ENCODE data around the gene ICAM5.
A peak's percentile ranks its signal among the peaks of the same experiment; 100 is the strongest.
"Not testable (repeated sequence)": the region's sequence is repeated elsewhere in the genome, so short reads cannot be mapped to it uniquely, and the experiment has no call there.

The ICAM5 gene

DNA sequence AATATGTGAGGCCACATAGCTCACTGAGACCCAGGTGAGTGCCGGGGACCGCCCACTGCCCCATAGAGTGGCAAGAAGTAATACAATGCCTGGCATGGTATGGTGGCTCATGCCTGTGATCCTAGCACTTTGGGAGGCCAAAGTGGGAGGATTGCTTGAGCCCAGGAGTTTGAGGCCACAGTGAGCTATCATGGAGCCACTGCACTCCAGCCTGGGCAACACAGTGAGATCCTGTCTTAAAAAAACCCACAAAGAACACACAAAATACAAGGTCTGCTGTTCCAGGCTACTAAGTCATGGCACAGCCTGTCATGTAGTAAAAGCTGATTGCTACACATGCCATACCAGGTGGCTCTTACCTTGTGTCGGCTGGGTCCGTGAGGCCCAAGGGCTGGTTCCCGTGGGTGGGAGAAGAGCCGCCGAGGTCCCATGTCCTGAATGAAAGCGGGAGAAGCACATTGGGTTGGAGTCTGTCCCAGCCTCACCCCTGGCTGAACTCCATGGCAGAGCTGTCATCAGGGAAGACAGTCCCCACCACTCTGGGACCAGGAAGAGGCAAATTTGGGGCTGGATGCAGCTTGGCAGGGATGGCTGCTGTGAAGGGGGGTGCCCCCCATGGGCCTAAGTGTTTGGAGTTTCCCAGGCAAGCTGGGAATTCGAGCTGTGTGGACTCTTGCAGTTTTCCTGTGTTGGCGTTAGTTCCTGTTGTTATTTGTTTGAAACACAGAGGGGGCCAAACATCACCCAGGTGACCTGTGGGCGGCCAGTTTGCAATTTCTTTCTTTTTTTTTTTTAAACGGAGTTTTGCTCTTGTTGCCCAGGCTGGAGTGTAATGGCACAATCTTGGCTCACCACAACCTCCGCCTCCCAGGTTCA is 29.3 kb downstream of the ICAM5 start:
- DNase-seq (ENCODE audit: low spot score) = no peak

DNA sequence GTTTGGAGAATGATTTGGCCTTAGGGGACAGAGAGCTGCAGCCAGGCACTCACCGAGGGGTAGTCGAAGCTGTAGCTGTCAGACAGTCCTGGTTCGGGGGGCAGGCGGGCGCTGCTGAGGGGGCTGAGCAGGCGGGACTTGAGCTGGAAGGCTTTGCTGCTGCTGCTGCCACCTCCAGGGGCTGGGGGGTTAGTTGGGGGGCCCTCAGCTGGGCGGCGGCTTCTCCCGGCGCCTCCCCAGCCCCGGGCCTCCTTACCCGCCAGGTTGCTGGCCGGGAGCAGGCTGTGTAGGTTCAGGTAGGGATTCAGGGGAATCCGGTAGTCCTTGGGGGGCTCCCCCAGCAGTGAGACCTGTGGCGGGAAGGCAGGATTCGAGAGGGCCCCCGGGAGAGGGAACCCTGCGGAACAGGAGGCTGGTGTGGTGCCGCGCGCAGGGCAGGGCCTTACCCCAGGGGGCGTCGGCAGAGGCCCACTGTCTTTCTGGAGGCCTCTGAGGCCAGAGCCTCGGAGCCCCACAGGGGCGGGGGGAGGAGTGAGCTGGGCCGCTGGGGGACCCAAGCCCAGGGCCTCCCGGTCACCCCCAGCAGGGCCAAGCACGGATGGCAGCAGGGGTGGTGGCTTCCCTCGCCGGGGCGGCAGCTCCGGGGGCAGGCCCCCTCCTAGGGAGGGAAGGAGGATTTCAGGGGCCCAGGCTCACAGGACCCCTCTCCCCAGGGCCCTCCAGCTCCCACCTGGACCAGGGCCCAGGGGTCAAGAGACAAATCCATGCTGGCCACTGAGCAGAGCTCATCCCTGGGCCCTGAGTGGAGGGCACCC is 31.1 kb downstream of the ICAM5 start:
- no peak for DNase-seq (ENCODE audit: low spot score)

DNA sequence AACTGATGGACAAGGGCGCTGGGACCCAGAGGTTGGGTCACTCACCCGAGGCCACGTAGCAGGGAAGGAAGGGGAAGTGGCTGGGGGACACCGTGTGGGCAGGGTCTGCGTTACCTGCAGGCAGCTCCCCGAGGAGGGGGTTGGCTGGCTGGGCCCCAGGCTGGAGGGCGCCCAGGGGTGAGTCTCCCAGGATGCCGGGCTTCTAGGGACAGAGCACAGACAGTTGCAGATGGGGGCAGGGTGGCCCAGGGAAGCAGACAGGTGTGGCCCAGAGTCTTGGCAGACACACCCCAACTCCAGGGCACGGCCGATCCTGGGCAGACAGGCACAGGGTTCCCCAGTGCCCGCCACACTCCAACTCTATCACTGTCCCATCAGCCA is 31.7 kb downstream of the ICAM5 start:
- no peak for DNase-seq (ENCODE audit: low spot score)

DNA sequence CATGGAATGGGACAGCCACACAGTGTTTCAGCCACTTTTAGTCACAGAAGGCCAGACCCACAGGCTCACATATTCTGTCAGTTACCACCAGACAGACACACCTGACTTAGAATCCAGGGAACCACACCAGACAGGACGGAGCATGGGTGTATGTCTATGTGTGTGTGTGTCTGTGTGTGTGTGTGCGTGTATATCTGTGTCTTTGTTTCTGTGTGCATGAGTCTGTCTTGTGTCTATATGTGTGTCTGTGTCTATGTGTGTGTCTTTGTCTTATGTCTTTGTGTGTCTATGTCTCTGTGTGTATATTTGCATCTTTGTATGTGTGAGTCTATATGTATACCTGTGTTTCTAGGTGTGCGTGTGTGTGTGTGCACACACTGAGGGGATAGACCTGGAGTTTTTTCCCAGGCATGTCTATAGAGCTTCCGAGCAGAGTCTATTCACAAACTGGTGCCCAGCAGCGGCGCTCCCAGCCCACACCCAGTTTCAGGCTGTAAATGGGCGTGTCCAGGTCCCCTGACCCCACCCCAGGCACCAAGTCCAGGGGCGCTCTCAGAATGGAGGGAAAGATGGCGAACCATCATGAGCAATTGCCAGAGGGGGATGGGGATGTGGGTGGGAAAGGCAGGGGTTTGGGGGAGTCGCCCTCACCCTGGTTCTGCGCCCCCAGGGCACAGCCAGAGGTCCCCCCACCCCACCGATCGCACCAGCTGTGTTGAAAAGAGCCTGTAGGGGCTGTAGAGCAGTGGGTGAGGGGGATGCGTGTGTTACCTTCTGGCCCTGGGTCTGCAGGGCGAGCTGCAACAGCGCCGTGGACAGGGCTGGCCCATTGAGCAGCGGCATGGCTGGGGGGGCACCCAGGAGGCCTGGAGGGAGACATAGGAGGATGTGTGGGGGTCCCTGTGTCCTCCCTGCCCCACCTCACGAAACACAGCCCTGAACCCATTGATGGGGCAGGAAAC is 32.4 kb downstream of the ICAM5 start:
- no peak for DNase-seq (ENCODE audit: low spot score)

DNA sequence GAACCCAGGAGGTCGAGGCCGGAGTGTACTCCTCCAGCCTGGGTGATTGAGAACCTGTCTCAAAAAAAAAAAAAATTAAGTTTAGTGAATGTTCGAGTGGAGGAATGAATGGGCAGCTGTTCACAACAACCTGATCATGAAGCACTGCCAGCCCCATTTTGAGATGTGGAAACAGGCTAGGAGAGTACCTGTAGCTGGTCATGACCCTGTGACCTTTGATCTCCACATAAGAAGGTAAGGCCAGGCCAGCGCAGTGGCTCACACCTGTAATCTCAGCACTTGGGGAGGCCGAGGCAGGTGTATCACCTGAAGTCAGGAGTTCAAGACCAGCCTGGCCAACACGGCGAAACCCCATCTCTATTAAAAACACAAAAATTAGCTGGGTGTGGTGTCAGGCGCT is 36.0 kb downstream of the ICAM5 start:
- DNase-seq (ENCODE audit: low spot score) = no peak

DNA sequence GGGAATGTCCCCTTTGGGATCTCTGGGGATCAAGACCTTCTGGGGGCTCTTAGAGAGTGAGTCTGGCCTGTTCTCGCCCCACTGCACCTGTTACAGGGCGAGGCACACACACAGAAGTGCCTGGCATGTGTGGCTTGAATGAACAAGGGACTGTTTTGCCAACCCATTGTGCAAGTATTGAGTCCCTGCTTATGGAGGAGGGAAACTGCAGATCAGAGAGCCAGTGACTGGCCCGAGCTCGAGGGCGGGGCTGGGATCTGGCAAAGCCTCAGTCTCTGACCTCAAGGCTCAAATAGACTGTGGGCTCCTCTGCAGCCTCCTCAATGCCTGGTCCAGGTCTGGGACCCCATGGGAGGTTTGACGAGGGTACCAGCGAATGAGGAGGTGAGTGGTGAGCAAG is 38.0 kb downstream of the ICAM5 start:
- DNase-seq (ENCODE audit: low spot score) = no peak

DNA sequence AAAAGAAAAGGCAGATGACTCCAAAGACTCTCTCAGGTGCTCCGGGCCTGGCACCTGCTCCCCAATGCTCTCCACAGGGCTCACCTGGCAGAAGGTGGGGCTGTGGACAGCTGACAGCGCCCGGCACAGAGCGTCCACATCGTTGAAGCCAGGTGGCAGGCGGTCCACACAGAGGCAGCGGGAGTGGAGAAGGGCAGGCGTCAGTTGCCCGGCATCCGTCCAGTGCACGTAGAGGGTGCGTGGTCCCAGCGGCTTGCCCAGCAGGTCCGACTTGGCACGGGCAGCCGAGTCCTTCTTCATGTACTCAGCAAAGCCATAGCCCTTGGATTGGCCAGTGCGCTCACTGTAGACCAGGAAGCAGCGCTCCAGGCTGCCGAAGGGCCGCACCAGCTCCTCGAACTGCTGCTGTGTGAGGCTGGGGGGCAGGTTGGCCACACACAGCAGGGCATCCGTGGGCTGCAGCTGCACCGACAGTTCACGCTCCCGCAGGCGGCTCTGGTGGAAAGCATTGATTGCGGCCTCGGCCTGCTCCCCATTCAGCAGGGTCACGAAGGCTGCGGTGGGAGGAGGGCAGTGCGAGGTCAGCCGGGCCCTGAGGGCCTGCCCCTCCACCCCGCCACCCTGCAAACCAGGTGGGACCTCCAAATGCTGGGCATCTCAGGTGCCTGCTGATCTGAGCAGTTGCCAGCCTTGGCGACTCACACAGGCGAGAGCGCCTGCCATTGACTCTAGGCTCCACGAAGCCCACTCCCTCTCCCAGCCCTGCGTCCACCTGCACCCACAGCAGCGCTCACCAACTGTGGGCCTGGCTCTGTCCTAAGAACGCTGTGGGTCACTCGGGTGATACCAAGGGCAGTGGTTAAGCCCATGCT is 39.0 kb downstream of the ICAM5 start:
- no peak for DNase-seq (ENCODE audit: low spot score)

DNA sequence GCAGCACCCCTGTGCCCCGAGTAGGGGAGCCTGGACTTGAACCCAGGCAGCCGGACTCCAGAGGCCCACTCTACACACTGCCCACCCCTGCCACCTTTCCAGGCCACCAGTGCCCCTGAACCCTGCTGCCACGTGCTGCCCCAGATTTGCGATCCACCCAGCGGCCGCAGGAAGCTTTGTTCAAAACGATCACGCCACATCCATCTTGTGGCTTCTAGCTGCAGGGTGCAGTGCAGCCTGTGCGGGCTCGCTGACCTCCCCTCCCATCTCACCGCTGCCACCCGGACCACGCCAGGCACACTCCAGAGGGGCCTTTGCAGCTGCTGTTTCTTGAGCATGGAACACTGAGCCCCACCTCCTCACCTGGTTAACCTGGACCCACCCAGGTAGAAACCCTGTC is 39.8 kb downstream of the ICAM5 start:
- DNase-seq (ENCODE audit: low spot score) = no peak

DNA sequence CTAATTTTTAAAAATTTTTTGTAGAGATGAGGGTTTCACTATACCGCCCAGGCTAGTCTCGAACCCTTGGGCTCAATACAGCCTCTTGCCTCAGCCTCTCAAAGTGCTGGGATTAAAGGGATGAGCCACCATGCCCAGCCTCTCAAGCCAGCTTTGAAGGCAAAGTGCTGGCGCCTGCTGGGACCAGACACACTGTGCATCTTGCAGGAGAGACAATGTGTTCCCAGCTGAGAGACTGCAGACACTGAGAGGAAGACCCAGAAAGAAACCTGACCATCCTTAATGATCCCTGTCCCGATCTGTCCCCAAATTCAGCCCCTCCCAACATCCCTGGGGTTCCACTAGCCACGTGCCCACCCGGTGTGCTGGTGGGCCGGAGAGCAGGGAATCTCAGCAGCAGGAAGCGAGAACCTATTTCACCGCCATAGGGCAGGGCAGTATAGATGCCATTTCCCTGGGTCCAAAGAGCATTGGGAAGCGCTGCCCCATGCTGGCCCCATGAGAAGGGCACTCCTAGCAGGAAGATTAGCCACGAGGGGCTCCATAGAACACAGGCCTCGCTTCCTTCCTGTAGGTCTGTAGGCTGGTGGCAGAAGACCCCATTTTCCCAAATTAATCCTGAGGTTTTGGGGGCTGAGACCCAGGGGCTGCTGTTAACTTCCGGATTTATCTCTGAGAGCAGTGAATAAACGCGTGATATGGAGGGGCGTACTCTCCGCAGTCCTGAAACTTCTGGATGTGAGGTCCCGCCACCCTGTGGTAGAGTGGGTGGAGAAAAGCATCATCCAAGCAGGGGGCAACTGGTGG is 42.6 kb downstream of the ICAM5 start:
- no peak for DNase-seq (ENCODE audit: low spot score)

DNA sequence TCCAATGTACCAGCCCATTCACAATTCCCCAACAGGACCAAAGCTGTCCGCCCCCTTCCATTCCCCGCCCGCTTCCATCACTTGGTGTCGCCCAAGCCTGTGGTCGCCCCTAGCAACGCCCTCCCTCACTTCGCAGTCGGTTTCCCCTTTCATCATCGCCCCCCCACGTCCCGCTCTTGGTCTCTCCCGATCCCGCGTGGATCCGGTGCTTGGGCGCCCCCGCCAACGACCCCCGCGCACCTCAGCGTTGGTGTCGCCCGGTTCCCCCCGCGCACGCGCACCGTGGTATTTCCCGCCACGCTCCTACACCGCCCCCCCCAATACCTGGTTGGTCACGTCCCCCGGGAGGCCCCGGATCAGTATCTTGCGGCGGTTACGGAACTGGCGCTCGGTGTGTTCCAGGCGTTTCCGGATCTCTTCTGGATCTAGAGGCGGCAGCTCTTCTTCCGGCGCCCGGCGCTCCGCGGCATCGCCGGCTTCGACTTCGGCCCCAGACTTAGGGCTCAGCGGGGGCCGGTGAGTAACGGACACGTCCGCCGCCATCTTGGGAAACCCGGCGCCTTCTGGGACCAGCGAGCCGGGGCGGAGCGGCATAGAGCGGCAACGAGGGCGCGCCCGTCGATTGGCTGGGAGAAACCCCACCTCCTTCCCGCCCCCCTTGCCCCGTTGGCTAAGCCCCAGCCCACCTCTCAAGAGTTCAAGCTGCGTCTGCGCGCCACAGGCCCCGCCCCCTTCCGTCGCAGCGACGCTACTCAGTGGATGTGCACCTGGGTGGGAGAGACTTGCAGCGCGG is 43.4 kb downstream of the ICAM5 start, which contains the start of gene RAVER1:
Gene RAVER1 (minus strand): TSS at position 565 of the 793 bp plus-strand sequence. CDS start 22 bp downstream, at position 543.
- peak; percentile 99 for DNase-seq (ENCODE audit: low spot score)

DNA sequence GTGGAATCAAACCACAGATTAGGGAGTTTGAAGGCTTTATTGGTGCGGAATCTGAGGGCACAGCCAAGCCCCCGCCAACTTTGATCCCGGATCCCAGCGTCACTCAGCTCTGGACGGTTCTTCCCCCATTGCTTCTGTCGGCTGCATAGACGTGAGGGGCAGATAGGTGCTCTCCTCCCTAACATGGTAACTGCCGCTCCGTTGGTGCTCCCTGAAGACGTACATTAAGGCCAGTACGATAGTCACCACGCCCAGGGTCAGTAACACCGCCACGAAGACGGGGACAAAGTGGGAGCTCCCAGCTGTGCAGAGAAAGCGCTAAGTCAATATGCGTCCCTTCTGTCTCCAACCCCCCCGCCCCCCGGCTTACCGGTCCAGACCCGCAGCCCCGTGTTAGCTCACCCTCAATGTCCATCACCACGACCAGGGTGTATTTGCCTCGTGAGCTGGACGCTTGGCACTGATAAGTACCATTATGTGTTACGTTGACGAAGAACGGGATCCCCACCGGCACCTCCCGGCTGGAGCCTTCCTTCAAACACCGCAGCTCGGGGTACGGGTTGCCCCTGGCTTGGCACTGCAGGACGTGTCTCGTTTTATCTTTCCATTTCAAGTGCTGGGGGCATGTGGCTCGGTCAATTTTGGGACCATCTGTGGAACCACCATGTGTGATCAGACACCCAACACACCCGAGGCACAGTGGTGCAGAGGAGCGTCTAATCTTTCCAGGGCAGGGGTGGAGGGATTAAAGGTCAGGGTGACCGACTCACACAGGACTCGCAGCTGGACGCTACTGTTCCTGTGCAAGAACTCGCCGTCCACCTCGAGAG is 44.2 kb downstream of the ICAM5 start:
- no peak for DNase-seq (ENCODE audit: low spot score)

DNA sequence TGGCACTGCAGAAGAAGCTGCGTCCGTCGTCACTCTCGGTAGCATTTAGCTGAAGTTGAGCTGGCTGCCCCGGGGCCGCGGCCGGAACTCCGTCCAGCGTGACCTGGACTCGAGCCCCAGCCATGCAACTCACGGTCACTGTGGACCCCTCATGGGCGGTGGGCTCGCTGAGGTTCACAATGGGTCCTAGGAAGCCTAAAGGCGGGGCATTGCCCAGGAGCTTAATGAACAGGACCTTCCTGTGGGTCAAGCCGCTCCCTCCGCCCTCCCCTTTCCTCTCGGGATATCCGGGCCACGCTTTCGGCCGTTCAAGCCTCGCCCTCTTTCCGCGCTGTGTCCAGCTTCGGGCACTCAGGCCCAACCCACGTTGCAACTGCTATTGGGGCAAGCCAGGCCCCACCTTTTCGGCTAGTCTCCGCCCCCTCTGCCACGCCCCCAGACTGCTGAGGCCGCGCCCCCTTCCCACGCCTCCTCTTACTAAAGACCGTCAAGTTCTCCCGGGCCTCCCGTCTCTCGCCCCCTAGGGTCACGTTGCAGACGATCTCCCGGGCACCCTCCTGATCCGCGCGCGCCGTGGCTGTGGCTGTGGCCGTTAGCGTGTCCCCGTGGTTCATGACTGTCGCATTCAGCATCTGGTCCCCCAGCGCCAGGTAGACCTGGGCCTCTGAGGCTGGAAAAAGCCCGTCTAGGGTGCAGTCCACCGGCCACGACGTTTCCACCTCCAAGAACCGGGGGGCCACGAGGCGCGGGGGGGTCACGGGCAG is 45.0 kb downstream of the ICAM5 start:
- DNase-seq (ENCODE audit: low spot score) = peak; percentile 94

DNA sequence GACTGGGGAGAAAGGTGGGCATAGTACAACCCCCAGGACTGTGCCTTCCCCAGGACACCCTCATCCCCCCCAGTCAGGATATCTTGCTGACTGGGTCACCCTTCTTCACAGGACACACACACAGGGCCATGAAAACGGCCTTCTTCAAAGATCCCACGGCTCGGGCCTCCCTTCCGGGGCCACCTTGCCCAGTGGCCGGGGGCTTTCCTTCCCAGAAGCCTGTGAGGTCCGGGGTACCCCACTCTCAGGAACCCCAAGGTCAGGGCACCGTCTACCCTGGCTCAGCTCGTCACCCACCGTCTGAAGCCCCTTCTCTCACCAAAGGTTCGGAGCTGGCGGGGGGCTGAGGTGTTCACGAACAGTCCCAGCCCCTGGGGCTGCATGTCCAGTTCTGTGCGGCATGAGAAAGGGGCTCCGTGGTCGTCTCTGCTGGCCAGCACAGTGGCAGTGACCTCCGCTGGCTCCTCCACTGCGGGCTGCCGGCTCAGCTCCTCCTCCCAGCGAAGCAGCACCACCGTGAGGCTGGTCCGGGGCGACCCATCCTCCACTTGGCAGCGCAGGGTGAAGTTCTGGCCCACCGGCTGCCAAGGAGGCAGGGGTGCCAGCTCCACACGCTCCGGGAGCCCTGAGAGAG is 45.7 kb downstream of the ICAM5 start:
- DNase-seq (ENCODE audit: low spot score) = no peak

DNA sequence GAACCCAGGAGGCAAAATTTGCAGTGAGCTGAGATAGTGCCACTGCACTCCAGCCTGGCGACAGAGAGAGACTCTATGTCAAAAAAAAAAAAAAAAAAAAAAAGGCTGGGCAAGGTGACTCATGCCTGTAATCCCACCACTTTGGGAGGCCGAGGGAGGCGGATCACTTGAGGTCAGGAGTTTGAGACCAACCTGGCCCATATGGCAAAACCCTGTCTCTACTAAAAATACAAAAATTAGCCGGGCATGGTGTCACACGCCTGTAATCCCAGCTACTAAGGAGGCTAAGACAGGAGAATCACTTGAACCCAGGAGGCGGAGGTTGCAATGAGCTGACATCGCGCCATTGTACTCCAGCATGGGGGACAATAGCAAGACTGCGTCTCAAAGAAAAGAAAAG is 47.0 kb downstream of the ICAM5 start:
- DNase-seq (ENCODE audit: low spot score) = not testable (repeated sequence)

DNA sequence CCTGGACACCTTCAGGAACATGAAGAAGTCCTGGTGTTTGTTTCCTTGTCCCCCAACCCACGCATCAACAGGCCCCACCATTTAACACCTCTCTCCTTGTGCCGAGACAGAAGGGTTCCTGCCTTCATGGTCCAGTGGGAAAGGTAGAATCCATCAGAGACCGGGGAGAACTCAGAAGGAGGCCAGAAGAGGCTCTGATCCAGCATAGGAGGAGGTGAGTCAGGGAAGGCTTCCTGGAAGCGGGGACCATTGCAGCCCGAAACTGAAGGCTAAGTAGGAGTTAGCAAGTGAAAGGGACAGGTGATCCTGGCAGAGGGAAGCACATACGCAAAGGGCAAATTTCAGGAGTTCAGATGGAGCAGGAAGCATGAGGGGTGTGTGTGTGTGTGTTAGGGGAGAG is 49.2 kb downstream of the ICAM5 start:
- no peak for DNase-seq (ENCODE audit: low spot score)

DNA sequence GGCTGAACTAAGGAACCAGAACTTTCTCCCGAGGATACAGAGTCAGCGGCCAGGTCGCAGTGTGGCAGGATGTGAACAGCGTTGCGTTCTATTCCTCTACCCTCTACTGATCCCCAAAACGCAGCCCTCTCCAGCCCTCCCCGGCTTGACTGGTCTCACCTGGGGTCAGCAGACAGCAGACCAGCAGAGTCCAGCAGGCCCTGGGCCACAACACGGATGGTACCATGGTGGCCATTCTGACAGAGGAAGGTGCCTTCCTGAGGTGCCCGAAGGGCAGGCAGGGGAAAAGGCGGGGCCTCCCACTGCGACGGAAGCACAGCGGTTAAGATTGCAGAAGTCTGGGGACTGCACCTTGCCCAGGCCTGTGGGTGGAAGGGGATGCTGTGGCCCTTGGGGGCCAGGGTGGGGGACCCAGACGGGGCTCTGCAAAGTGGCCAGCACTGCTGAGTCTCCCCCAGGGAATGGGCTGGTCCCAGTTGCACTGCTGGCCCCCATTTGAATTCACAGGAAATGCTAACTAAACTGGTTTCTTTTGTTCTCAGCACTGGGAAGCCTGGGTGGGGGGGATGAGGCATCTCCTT is 49.7 kb downstream of the ICAM5 start, which contains the start of gene ICAM3:
Gene ICAM3 (minus strand): TSS at position 245 of the 581 bp plus-strand sequence. CDS start 10 bp downstream, at position 235.
- DNase-seq (ENCODE audit: low spot score) = no peak

DNA sequence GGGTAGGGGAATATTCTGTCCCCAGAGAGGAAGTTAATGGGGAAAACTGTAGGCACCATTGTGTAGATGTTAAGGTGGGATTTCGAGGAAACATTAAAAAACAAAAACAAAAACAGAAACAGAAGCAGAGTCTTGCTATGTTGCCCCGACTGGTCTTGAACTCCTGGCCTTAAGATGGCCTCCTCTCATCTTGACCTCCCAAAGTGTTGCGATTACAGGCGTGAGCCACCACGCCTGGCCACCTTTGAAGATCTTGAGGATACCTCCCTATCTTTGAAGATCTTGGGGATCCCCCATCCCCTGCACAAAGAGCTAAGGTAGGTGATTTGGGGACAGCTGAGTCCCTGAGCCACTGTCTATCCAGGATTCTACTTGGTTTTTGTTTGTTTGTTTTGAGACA is 50.2 kb downstream of the ICAM5 start:
- no peak for DNase-seq (ENCODE audit: low spot score)
